T-helper 22 cell (primary cell): Measurements from ENCODE around the gene LMF1.

Source experiments
- DNase-seq: peaks from one replicate; pipeline ENCODE4 v3.0.0-alpha.2; 2020; ENCODE audit warnings: low read depth

Gene LMF1

DNA sequence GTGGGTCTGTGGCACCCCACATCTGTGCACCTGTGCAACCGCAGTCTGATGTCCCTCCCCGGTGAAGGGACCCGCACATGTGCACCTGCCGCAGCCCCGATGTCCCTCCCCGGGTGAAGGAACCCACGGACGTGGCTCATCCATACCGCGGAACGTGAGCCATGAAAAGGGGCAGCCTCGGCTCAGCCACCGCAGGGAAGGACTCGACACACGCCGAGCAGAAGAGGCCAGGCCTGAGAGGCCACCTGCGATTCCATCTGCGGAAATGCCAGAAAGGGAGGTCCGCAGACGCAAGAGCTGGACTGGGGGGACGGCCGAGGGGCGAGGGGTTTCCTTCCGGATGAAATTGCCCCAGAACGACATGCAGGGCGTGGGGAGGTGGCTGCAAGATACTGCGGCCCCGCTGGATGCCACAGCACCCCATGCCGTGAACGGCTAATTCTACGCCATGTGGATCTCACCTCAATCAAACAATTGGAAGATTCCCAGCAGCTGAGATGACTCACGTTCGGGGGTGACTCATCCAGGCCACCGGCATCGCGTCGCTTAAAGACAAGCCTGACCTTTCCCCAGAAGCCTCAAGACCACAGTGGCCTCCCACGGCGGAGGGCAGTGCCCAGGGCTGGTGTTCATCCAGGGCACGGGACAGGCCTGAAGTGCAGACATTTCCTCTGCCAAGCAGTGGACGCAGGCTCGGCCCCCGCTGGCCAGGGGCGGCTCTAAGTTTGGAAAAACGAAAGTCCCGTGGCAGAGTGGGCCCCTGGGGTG, 31.8 kb upstream of the LMF1 start:
- DNase-seq = peak; percentile 51

DNA sequence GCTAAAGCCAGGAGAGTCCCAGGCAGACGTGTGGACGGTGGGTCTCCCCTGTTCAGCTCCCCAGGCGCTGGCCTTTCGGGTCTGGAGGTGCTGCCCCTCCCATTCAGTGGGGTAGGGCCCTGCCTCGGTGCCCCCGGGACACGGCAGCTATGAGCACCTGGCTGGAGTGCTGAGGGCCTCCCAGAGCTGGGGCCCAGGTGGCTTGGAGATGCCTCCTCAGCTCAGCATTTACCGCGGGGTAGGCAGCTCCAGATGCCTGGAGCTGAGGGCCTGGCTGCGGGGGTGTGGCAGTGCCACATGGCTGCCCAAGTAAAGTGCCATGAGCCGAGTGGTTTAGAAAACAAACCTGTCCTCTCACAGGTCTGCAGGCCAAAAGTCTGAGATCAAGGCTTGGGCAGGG, 30.3 kb upstream of the LMF1 start:
- no peak for DNase-seq

DNA sequence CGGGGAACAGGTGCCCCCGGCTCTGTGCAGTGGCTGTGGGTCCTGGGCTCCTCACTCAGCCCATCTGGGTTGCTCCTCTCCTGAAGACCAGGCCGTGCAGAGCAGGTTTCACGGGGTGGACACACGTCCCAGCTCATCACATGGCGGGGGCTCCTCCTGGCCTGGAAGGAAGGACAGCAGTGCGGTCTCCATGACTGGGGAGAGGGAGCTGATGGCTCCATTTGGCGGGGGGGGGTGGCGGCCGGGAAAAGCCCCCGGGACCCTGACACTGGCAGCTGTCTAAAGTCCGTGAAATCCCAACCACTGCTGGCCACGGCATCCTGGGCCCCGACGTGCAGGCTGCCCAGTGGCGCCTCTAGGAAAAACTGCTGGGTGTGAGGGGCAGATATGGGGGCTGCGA, 29.8 kb upstream of the LMF1 start:
- no peak for DNase-seq

DNA sequence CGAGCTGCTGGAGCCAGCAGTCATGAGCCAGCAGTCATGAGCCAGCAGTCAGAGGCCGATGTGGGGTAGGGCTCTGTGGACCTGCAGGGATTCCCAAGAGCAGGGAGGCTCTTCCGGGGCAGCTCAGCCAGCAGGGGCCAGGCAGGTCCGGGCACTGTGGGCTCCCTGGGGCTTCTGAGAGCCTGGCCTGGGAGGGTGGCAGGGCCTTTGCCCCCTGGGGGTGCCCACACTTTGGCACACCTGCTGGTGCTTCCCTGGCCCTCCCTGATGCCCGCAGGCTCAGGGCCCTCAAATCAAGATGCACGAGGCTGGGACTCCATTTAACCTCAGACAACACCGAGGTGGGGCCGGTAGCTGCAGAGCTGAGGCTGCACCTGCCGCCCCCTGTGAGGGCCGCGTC, 28.9 kb upstream of the LMF1 start:
- no peak for DNase-seq

GRCh38 chr16:998615-999014, 27.8 kb upstream of the LMF1 start:
- DNase-seq = no peak

DNA sequence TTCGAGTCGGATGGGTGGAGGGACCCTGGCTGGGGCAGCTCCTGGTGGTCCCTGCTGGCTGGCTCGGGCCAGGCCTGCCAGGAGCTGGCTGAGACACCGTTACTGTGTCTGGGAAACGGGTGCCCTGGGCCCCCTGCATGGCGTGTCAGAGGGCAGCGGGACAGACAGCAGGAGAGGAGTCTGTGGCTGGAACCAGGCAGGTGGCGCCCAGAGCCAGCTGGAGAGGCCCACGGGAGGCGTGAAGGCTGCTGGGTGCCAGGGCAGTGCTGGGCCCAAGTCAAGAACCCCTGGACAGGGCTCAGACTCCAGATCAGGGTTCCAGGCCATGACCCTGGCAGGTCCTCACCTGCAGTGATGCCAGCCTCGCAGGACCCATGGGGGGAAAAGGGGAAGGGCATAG, 27.4 kb upstream of the LMF1 start:
- no peak for DNase-seq

GRCh38 chr16:997440-998051, 26.8 kb upstream of the LMF1 start:
- peak; percentile 49 for DNase-seq

DNA sequence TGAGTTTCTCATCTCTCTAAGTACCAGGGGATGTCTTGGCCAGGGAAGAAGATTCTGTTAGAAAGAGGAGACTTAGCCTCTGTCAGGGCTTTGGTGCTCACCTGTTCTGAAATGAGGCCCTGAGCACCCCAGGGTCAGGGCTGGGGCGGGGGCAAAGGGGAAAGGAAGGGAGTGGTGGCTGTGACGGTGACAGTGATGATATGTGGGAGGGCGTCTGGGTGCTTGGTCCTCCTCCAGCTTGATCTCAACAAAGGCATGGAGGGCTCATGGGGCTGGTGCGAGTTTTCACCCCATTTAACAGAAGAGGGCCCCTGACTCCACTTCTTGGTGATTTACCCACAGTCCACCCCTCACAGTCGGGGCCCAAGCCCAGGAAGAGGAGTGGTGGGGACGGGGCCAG, 25.9 kb upstream of the LMF1 start:
- DNase-seq = peak; percentile 20

GRCh38 chr16:995783-996182, 25.0 kb upstream of the LMF1 start:
- no peak for DNase-seq

DNA sequence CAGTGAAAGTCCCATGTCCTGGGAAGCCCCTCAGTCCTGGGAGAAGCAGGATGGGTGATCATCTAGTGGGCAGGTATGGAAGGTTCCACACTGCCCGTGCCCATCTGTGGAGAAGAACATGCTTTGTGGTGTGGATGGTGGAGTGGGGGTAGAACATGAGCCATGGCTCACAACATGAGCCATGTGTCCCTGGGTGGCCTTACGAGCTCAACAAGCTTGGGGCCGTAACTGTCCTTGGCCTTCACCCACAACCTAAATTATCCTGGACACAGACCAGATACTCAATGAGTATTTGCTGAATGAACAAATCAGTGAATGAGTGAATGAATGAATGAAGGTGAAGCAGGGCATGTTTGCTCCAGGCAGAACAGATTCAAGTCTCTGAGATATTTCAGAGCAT, 24.3 kb upstream of the LMF1 start:
- no peak for DNase-seq

DNA sequence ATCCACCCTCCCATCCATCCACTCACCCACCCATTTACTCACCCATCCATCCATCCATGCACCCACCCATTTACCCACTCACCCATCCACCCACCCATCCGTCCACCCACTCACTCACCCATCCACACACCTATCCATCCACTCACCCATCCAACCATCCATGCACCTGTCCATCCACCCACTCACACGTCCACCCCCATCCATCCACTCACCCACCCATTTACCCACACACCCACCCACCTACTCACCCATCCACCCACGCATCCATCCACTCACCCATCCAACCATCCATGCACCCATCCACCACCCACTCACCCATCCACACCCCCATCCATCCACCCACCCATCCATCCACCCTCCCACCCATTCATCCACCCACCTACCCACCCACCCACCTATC, 22.9 kb upstream of the LMF1 start:
- no peak for DNase-seq

- no peak for DNase-seq
These were observed 21.0 kb upstream of the LMF1 start for GRCh38 chr16:991773-992172.

- DNase-seq = no peak
These were observed 20.6 kb upstream of the LMF1 start for GRCh38 chr16:991345-991744.

GRCh38 chr16:990516-991291, 19.9 kb upstream of the LMF1 start:
- DNase-seq = no peak

DNA sequence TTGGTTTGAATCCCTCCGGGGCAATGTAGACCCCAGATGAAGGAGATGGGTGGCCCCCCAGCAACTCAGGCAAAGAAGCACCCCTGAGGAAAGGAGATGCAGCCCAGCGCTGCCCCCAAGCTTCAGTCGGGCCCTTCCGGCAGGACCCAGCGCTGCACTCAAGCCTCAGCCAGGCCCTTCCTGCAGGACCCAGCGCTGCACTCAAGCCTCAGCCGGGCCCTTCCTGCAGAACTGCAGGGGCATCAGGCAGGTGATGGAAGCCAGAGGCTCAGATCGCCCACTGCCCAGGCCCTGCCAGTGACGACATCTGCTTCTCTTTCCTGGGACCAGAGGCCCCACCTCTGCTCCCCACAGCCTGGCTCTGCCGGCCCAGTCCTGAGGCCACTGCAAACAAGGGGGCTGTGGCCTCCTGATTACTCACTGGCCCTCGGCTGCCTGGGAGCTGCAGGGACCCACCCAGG, 18.6 kb upstream of the LMF1 start:
- DNase-seq = no peak

- DNase-seq = no peak
These were observed 17.9 kb upstream of the LMF1 start for GRCh38 chr16:988471-989353.

- no peak for DNase-seq
These were observed 17.1 kb upstream of the LMF1 start for GRCh38 chr16:987906-988305.

- no peak for DNase-seq
These were observed 16.3 kb upstream of the LMF1 start for GRCh38 chr16:986925-987582.

DNA sequence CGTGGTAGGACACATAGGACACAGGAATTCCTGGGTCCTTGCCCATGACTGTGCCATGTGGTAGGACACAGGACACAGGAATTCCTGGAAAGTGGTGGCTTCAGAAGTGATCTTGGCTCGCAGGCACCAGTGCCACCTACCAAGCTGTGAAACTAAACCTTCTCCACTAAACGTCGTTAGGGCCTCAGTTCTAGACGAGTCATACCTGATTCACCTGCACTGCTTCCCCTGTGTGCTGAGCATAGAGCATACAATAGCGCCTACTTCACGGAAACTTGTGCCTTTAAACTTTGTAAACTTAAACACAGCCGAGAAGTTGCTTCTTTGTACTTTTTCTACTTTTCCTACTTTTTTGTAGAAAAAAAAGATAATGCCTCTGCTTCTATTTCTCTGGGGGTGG, 15.6 kb upstream of the LMF1 start:
- no peak for DNase-seq

- DNase-seq = no peak
These were observed 15.0 kb upstream of the LMF1 start for GRCh38 chr16:985646-986400.
